ENCODE data around the gene TEN1. TPM values are rescaled to one million over a fixed set of nuclear protein-coding genes. Genes with fewer than 3 reads are reported as not detected.

The TEN1 gene
- total and polyA plus RNA-seq, 2 donors (not counting 1 experiment from before 2014, with no cell fraction given), result 9.4 to 10.3 TPM

GRCh38 chr17:76049239-76049638 is 70.2 kb downstream of the TEN1 start:
- H2AFZ ChIP-seq (ENCODE audit: low read length), result no peak overlapping the region
- no peak overlapping the region for H3K4me2 ChIP-seq (ENCODE audit: extremely low read depth, insufficient read depth, low read length)
- H3K27ac ChIP-seq (ENCODE audit: insufficient read depth, low read length), result no peak overlapping the region
- TF ChIP-seq EZH2 (IDR thresholded peaks at IDR 0.05; ENCODE audit: low read length, missing control alignments), result no peak
- no peak overlapping the region for H3K9ac ChIP-seq (ENCODE audit: insufficient read depth, low read length)
- no peaks in the 10 kb centered on the region for H3K27me3 ChIP-seq (ENCODE audit: control insufficient read depth, insufficient read depth, low read length)
- peaks cover 14% of the 10 kb centered on the region for H3K36me3 ChIP-seq (ENCODE audit: control insufficient read depth, insufficient read depth, low read length)
- H3K4me1 ChIP-seq (ENCODE audit: control insufficient read depth, extremely low read depth, insufficient read depth, low read length), result peaks cover 2% of the 10 kb centered on the region
- H3K4me3 ChIP-seq (replicated peaks in 1 of 4; ENCODE audit: control extremely low read depth in 1 of 4, insufficient read depth in 1 of 4, low read depth in 3 of 4, low read length in 4 of 4), result no peak overlapping the region
- H3K79me2 ChIP-seq (ENCODE audit: control insufficient read depth, insufficient read depth, low read length), result peaks cover 2% of the 10 kb centered on the region
- no peak for DNase-seq (ENCODE audit: low read depth in 2 of 2)
- no peaks in the 10 kb centered on the region for H4K20me1 ChIP-seq (ENCODE audit: control insufficient read depth, extremely low read depth, insufficient read depth, low read length)
- no peaks in the 10 kb centered on the region for H3K9me3 ChIP-seq (ENCODE audit: control insufficient read depth, insufficient read depth, low read depth, low read length)

- Histone ChIP-seq H3K36me3 (ENCODE audit: control insufficient read depth, insufficient read depth, low read length) (peaks cover 13% of the 10 kb centered on the region), H2AFZ (ENCODE audit: low read length) (no peak overlapping the region), H3K4me2 (ENCODE audit: extremely low read depth, insufficient read depth, low read length) (no peak overlapping the region), H3K9me3 (ENCODE audit: control insufficient read depth, insufficient read depth, low read depth, low read length) (no peaks in the 10 kb centered on the region), H3K79me2 (ENCODE audit: control insufficient read depth, insufficient read depth, low read length) (peaks cover 2% of the 10 kb centered on the region), H3K4me1 (ENCODE audit: control insufficient read depth, extremely low read depth, insufficient read depth, low read length) (peaks cover 2% of the 10 kb centered on the region), H4K20me1 (ENCODE audit: control insufficient read depth, extremely low read depth, insufficient read depth, low read length) (no peaks in the 10 kb centered on the region), H3K27me3 (ENCODE audit: control insufficient read depth, insufficient read depth, low read length) (no peaks in the 10 kb centered on the region), H3K27ac (ENCODE audit: insufficient read depth, low read length) (no peak overlapping the region), H3K9ac (ENCODE audit: insufficient read depth, low read length) (no peak overlapping the region), H3K4me3 (replicated peaks in 1 of 4; ENCODE audit: control extremely low read depth in 1 of 4, insufficient read depth in 1 of 4, low read depth in 3 of 4, low read length in 4 of 4) (no peak overlapping the region)
- DNase-seq (ENCODE audit: low read depth in 2 of 2), result no peak
- TF ChIP-seq EZH2 (IDR thresholded peaks at IDR 0.05; ENCODE audit: low read length, missing control alignments) (no peak), CTCF (conservative IDR thresholded peaks at IDR 0.05 in 1 of 2, IDR thresholded peaks at IDR 0.05 in 1 of 2; ENCODE audit: low read depth in 1 of 2, low read length in 2 of 2) (no peak)
These were observed 70.9 kb downstream of the TEN1 start for GRCh38 chr17:76049836-76050537.

Other genes starting within 250 kb of the TEN1 start
- 36.7 and 62.8 TPM in 2 replicates for gene GALK1, start 214.0 kb upstream of the TEN1 start, total RNA-seq
- gene GALK1, start 214.0 kb upstream of the TEN1 start, polyA plus RNA-seq, result 8.6 and 10.2 TPM in 2 replicates
- gene UNK, start 194.4 kb upstream of the TEN1 start, total RNA-seq, result 11.3 and 15.0 TPM in 2 replicates
- 15.2 and 18.0 TPM in 2 replicates for gene UNK, start 194.4 kb upstream of the TEN1 start, polyA plus RNA-seq
- 1.5 TPM in 2 replicates for gene UNC13D, start 134.8 kb upstream of the TEN1 start, total RNA-seq
- 0.12 and 0.22 TPM in 2 replicates for gene UNC13D, start 134.8 kb upstream of the TEN1 start, polyA plus RNA-seq
- gene WBP2, start 123.9 kb upstream of the TEN1 start, total RNA-seq, result 20.5 and 39.5 TPM in 2 replicates
- gene WBP2, start 123.9 kb upstream of the TEN1 start, polyA plus RNA-seq, result 53.4 and 56.1 TPM in 2 replicates
- 16.0 and 18.2 TPM in 2 replicates for gene TRIM47, start 100.7 kb upstream of the TEN1 start, total RNA-seq
- gene TRIM47, start 100.7 kb upstream of the TEN1 start, polyA plus RNA-seq, result 2.2 and 4.8 TPM in 2 replicates
- gene TRIM65, start 82.3 kb upstream of the TEN1 start, total RNA-seq, result 15.9 and 17.2 TPM in 2 replicates
- 4.3 TPM in 2 replicates for gene TRIM65, start 82.3 kb upstream of the TEN1 start, polyA plus RNA-seq
- gene MRPL38, start 74.4 kb upstream of the TEN1 start, total RNA-seq, result 30.8 and 36.0 TPM in 2 replicates
- gene MRPL38, start 74.4 kb upstream of the TEN1 start, polyA plus RNA-seq, result 19.3 and 29.7 TPM in 2 replicates
- 10.5 and 11.2 TPM in 2 replicates for gene FBF1, start 38.2 kb upstream of the TEN1 start, total RNA-seq
- 1.6 and 2.6 TPM in 2 replicates for gene FBF1, start 38.2 kb upstream of the TEN1 start, polyA plus RNA-seq
- gene ACOX1, start 74 bp upstream of the TEN1 start, total RNA-seq, result 44.4 and 70.5 TPM in 2 replicates
- gene ACOX1, start 74 bp upstream of the TEN1 start, polyA plus RNA-seq, result 30.0 and 31.3 TPM in 2 replicates
- 1.3 TPM in 2 replicates for gene CDK3, start 21.6 kb downstream of the TEN1 start, total RNA-seq
- 1.7 and 2.3 TPM in 2 replicates for gene CDK3, start 21.6 kb downstream of the TEN1 start, polyA plus RNA-seq
- not detected in 2 replicates for gene EVPL, start 48.1 kb downstream of the TEN1 start, total RNA-seq
- not detected in 2 replicates for gene EVPL, start 48.1 kb downstream of the TEN1 start, polyA plus RNA-seq
- gene SRP68, start 93.3 kb downstream of the TEN1 start, total RNA-seq, result 23.6 and 34.0 TPM in 2 replicates
- 68.6 and 81.5 TPM in 2 replicates for gene SRP68, start 93.3 kb downstream of the TEN1 start, polyA plus RNA-seq
- gene GALR2, start 95.5 kb downstream of the TEN1 start, total RNA-seq, result not detected in 2 replicates
- gene GALR2, start 95.5 kb downstream of the TEN1 start, polyA plus RNA-seq, result not detected in 2 replicates
- not detected in 2 replicates for gene ZACN, start 99.9 kb downstream of the TEN1 start, total RNA-seq
- gene ZACN, start 99.9 kb downstream of the TEN1 start, polyA plus RNA-seq, result not detected in 2 replicates
- gene EXOC7, start 124.5 kb downstream of the TEN1 start, total RNA-seq, result 76.8 and 88.8 TPM in 2 replicates
- 66.8 and 85.4 TPM in 2 replicates for gene EXOC7, start 124.5 kb downstream of the TEN1 start, polyA plus RNA-seq
- not detected in 2 replicates for gene FOXJ1, start 162.0 kb downstream of the TEN1 start, total RNA-seq
- not detected in 2 replicates for gene FOXJ1, start 162.0 kb downstream of the TEN1 start, polyA plus RNA-seq